ENCODE results near the gene GPX3. TPM values are rescaled to one million over a fixed set of nuclear protein-coding genes. Genes with fewer than 3 reads are reported as not detected.

The GPX3 gene
- total RNA-seq, 4 donors from 2014 or later = 690 to 3,141 (median 1,517) TPM

DNA sequence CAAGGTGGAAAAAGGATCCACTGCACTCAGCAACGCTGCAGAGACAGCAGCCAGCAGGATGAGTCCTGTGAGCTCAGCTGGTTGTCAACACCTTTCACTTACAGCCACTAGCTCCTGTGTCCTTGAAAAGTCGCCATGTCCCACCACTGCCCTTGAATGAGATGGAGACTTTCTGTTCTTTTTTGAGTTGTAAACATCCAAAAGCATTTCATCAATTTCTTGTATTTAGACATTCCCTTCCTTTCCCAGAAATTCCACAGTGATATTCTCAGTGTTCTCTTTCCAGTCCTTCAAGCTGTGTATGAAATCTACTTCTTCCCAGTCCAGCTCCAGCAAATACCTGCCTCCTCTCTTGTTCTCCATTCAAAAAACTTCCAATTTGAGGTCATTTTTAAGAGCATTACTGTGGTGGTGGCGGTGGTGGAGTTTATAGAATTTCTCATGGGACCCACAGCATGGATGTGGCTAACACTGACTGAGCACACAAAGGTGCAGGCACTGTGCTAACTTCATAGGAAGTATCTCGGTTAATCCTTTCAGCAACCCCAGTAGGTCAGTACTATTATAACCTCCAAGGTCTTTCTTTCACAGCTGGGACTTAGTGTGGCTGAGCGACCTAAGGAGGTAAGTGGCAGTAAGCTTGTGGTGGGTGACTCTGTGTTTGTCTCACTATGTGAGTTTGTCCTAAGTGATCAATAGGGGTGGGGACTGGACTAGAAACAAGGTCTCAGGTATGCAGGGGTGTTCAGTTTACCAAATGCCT lies 15.0 kb upstream of the GPX3 start:
- Histone ChIP-seq H3K27ac (peak overlapping the region; percentile 83 to 100 (median 94)), H3K27me3 (no peaks in the 10 kb centered on the region), H3K4me3 (peak overlapping the region in 1 of 2 donors; percentile 30), H3K9me3 (no peaks in the 10 kb centered on the region), H3K36me3 (no peaks in the 10 kb centered on the region), H3K4me1 (peaks cover 19 to 63% (median 33%) of the 10 kb centered on the region in 3 donors)
- 31 to 33% methylated on average over 4 to 5 of the region's 5 CpGs for WGBS, 2 donors (ENCODE audit: low coverage in 1 of 2)
- TF ChIP-seq EP300 (IDR thresholded peaks at IDR 0.05) = no peak
- TF ChIP-seq POLR2AphosphoS5 (IDR thresholded peaks at IDR 0.05) = peak; percentile 99
- TF ChIP-seq, protein P1, sequence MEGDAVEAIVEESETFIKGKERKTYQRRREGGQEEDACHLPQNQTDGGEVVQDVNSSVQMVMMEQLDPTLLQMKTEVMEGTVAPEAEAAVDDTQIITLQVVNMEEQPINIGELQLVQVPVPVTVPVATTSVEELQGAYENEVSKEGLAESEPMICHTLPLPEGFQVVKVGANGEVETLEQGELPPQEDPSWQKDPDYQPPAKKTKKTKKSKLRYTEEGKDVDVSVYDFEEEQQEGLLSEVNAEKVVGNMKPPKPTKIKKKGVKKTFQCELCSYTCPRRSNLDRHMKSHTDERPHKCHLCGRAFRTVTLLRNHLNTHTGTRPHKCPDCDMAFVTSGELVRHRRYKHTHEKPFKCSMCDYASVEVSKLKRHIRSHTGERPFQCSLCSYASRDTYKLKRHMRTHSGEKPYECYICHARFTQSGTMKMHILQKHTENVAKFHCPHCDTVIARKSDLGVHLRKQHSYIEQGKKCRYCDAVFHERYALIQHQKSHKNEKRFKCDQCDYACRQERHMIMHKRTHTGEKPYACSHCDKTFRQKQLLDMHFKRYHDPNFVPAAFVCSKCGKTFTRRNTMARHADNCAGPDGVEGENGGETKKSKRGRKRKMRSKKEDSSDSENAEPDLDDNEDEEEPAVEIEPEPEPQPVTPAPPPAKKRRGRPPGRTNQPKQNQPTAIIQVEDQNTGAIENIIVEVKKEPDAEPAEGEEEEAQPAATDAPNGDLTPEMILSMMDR (IDR thresholded peaks at IDR 0.05) = peak in 1 of 4 experiments; percentile 10
- peak; percentile 58 for ATAC-seq

DNA sequence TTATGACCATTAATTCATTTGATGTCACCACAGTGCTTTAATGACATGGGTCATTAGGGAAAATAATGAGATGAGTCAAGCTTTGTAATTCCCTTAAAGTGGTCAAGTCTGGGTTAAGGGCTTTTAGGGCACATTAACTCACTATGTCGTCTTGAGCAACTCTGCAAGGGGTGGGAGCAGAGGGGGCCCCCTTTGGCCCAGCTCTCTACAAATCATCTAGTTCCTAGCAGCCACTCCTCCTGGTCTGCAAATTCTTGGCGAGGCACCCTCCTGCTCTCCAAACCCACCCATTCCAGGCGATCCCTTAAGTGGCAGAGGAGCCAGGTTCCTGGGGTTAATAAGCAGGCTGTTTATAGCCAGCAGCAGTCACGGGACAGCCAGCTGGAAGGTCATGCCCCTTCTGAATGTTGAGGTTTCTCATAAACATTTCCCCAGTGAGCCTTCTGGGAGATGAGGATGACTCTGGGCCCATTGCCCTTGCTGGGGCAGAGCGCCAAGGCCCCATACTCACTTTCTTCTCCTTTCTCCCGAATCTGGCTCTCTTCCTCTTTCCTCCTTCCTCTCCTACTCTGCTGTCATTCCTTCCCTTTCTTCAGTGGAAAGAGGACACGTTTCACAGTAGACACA lies 14.3 kb upstream of the GPX3 start:
- Histone ChIP-seq H3K27me3 (no peaks in the 10 kb centered on the region), H3K9me3 (no peaks in the 10 kb centered on the region), H3K27ac (peak overlapping the region; percentile 83 to 100 (median 94)), H3K4me3 (peak overlapping the region in 1 of 2 donors; percentile 30), H3K4me1 (peaks cover 19 to 61% (median 33%) of the 10 kb centered on the region in 3 donors), H3K36me3 (no peaks in the 10 kb centered on the region)
- TF ChIP-seq EP300 (IDR thresholded peaks at IDR 0.05) (no peak), POLR2AphosphoS5 (IDR thresholded peaks at IDR 0.05) (peak; percentile 98), POLR2A (IDR thresholded peaks at IDR 0.05) (no peak)
- TF ChIP-seq, protein P1 (IDR thresholded peaks at IDR 0.05) = no peak
- WGBS, 2 donors (ENCODE audit: low coverage in 1 of 2) = 0 to 8% methylated on average over 1 to 5 of the region's 7 CpGs
- peak; percentile 90 for ATAC-seq

DNA sequence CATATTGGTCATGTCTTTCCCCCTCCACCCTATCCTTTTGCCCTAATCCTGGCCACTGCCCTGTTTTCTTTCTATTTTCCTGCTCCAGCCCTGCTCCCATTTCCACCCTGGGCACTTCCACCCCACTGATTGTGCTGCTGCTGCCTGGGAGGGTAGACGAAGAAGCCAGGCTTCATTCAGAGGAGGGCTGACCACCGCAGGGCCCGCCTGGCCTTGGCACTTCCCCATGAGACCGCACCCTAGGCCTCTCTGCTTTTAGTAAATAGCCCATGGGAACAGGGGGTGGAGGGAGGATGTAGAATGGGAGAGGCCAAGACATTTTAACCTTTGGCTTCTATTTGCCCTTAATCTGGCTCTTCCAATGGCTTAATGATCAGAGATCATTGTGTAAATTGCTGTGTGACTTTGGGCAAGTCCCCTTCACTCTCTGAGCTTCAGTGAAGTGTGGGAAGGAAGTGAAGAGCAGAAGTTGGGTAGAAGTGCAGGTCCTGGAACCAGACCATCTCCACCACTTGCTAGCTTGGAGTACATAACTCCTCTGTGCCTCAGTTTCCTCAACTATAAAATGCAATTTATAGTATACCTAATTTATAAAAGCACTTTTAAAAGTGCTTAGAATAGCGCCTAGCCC lies 13.6 kb upstream of the GPX3 start:
- H3K27me3 ChIP-seq = no peaks in the 10 kb centered on the region
- no peaks in the 10 kb centered on the region for H3K36me3 ChIP-seq
- WGBS, 2 donors (ENCODE audit: low coverage in 1 of 2) = 51 to 77% methylated on average over 3 of the region's 5 CpGs
- TF ChIP-seq, protein P1 (IDR thresholded peaks at IDR 0.05) = peak in 1 of 4 experiments; percentile 2
- peak; percentile 39 for TF ChIP-seq POLR2AphosphoS5 (IDR thresholded peaks at IDR 0.05)
- no peak for TF ChIP-seq POLR2A (IDR thresholded peaks at IDR 0.05)
- peak overlapping the region in 1 of 2 donors; percentile 8 for H3K4me3 ChIP-seq
- peak overlapping the region; percentile 83 to 100 (median 94) for H3K27ac ChIP-seq
- no peaks in the 10 kb centered on the region for H3K9me3 ChIP-seq
- peaks cover 19 to 61% (median 33%) of the 10 kb centered on the region in 3 donors for H3K4me1 ChIP-seq
- peak; percentile 14 for ATAC-seq

DNA sequence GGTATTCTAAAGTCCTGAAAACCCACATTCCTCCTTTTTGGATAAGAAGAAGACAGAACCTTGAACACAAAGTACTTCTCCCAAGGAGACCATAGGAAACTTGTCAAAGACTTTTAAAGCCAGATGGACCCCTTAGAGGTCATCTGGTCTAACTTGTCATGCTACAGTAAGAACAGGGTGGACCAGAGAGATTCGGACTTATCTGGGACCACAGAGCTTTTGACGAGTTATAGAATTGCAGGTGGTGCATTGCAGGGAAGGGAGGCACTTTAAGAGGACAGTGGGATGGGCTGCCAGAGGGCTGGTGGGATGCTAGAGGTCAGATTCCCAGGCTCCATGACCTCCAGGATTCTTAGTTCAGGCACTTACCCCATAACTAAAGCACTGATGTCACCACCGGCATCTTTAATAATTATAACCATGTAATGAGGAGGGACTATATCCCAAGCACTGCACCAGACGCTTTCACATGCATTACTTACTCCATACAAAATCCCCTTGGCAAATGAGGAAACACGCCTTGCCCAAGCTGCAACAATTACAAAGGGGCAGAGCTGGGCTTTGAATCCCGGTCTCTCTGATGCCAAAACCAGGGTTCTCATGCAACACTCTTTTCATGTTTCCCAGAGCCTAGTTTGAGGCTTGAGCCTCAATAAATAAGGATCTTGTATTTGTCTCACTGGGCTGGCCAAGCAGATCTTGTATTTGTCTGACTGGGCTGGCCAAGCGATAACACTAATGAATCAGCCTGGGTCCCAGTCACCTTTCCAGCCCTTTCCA lies 12.8 kb upstream of the GPX3 start:
- Histone ChIP-seq H3K4me3 (no peak overlapping the region), H3K27ac (peak overlapping the region in 3 of 4 donors; percentile 83 to 95 (median 93)), H3K36me3 (no peaks in the 10 kb centered on the region), H3K27me3 (no peaks in the 10 kb centered on the region), H3K4me1 (peaks cover 19 to 58% (median 32%) of the 10 kb centered on the region in 3 donors), H3K9me3 (no peaks in the 10 kb centered on the region)
- no peak for ATAC-seq
- TF ChIP-seq EP300 (IDR thresholded peaks at IDR 0.05) (no peak), POLR2AphosphoS5 (IDR thresholded peaks at IDR 0.05) (no peak), POLR2A (IDR thresholded peaks at IDR 0.05) (no peak)
- TF ChIP-seq, protein P1 (IDR thresholded peaks at IDR 0.05) = no peak
- WGBS, 2 donors (ENCODE audit: low coverage in 1 of 2) = 47 to 77% methylated on average over 5 to 6 of the region's 7 CpGs

All from gastroesophageal sphincter (tissue), 4 donors.